SK-N-SH (cell line): ENCODE results near the gene FUT4. TPM values are rescaled to one million over a fixed set of nuclear protein-coding genes. Genes with fewer than 3 reads are reported as not detected.

Experiments
- CTCF ChIA-PET: fragments of 300-600, 350-600 bp; formaldehyde crosslinking; extraction: SDS; loops from one replicate; lab custom pipeline; 2021; lab: Yijun Ruan, JAX
- POLR2A ChIA-PET: fragments of 350-600 bp; sonication (Branson Sonifier 250); formaldehyde crosslinking; extraction: SDS; loops from one replicate; lab custom pipeline; 2020; ENCODE audit warnings: antibody characterized with exemption, inconsistent platforms; lab: Yijun Ruan, JAX
- DNase-seq: peaks from one replicate; pipeline ENCODE4 v3.0.0; 2012
- H2AFZ ChIP-seq: fragments of 200-600 bp; sonication (generic); 2 replicates; pipeline ENCODE4 v1.8.1; 2016; ENCODE audit warnings: antibody characterized with exemption, mild to moderate bottlenecking, low read depth
- H3F3A ChIP-seq: fragments of 200-600 bp; sonication (generic); replicated peaks from 2 replicates; pipeline ENCODE3; 2016; ENCODE audit warnings: antibody characterized with exemption, mild to moderate bottlenecking; ENCODE audit not compliant: insufficient read depth
- H3K27ac ChIP-seq, 2 experiments: fragments of 200-500 bp in 1 of 2; fragments of 200-600 bp in 1 of 2; sonication (Bioruptor generic) in 1 of 2; sonication (generic), shearing (Covaris generic) in 1 of 2; 2 replicates each; pipeline versions ENCODE4 v1.5.1 to v1.6.1; 2014 to 2016; ENCODE audit warnings: low read depth in 2 of 2, inconsistent platforms in 1 of 2, low read length in 1 of 2, mild to moderate bottlenecking in 1 of 2, mixed read lengths in 1 of 2
- H3K27me3 ChIP-seq: fragments of 200-600 bp; sonication (generic), shearing (Covaris generic); 2 replicates; pipeline ENCODE4 v1.6.1; 2016; ENCODE audit warnings: mixed run types; ENCODE audit not compliant: insufficient read depth
- H3K36me3 ChIP-seq, 2 experiments: fragments of 200-500 bp in 1 of 2; fragments of 200-600 bp in 1 of 2; sonication (Bioruptor generic) in 1 of 2; sonication (generic) in 1 of 2; replicated peaks in 1 of 2; 2 replicates each; pipeline versions ENCODE3 to v1.5.1; 2014 to 2016; ENCODE audit warnings: low read length in 1 of 2, mild to moderate bottlenecking in 1 of 2; ENCODE audit not compliant: insufficient read depth in 2 of 2, control insufficient read depth in 1 of 2
- H3K4me1 ChIP-seq, 2 experiments: fragments of 200-500 bp in 1 of 2; fragments of 200-600 bp in 1 of 2; sonication (Bioruptor generic) in 1 of 2; sonication (generic), shearing (Covaris generic) in 1 of 2; 2 replicates each; pipeline versions ENCODE4 v1.5.1 to v1.6.1; 2014 to 2016; ENCODE audit warnings: low read depth in 1 of 2, low read length in 1 of 2, mixed run types in 1 of 2; ENCODE audit not compliant: insufficient read depth in 2 of 2, control insufficient read depth in 1 of 2
- H3K4me2 ChIP-seq: fragments of 200-600 bp; sonication (generic), shearing (Covaris generic); 2 replicates; pipeline ENCODE4 v1.6.1; 2017; ENCODE audit warnings: mixed run types
- H3K4me3 ChIP-seq, 2 experiments: fragments of 200-500 bp in 1 of 2; fragments of 200-600 bp in 1 of 2; sonication (Bioruptor generic) in 1 of 2; sonication (generic), shearing (Covaris generic) in 1 of 2; 2 replicates each; pipeline versions ENCODE4 v1.5.1 to v1.8.1; 2014 to 2016; ENCODE audit warnings: low read depth in 2 of 2, inconsistent platforms in 1 of 2, low read length in 1 of 2, mild to moderate bottlenecking in 1 of 2, mixed read lengths in 1 of 2, moderate library complexity in 1 of 2
- H3K79me2 ChIP-seq: fragments of 200-600 bp; sonication (generic); 2 replicates; pipeline ENCODE4 v1.8.1; 2017; ENCODE audit warnings: mild to moderate bottlenecking; ENCODE audit not compliant: insufficient read depth
- H3K9ac ChIP-seq: fragments of 200-600 bp; sonication (generic); 2 replicates; pipeline ENCODE4 v1.6.1; 2017; ENCODE audit warnings: mixed run types
- H3K9me2 ChIP-seq: fragments of 200-600 bp; sonication (generic); 2 replicates; pipeline ENCODE4 v1.6.1; 2017; ENCODE audit warnings: mixed run types
- H3K9me3 ChIP-seq: fragments of 200-600 bp; sonication (generic); 2 replicates; pipeline ENCODE4 v1.6.1; 2017; ENCODE audit warnings: mixed run types, mild to moderate bottlenecking, moderate library complexity
- H4K20me1 ChIP-seq: fragments of 200-600 bp; sonication (generic); 2 replicates; pipeline ENCODE4 v1.6.1; 2017; ENCODE audit warnings: mild to moderate bottlenecking, mixed run types; ENCODE audit not compliant: insufficient read depth
- EZH2phosphoT487 ChIP-seq: fragments of 200-600 bp; sonication (generic); IDR thresholded peaks from 2 replicates; pipeline ENCODE4 v1.6.1; 2017; ENCODE audit warnings: low read depth, mixed run types, mild to moderate bottlenecking, antibody characterized with exemption, moderate library complexity, borderline replicate concordance
- GABPA ChIP-seq: IDR thresholded peaks from 2 replicates; pipeline ENCODE4 v1.4.0; 2012; ENCODE audit warnings: low read depth, mild to moderate bottlenecking
- NFIC ChIP-seq: IDR thresholded peaks from 2 replicates; pipeline ENCODE4 v1.4.0; 2012; ENCODE audit warnings: borderline replicate concordance
- PBX3 ChIP-seq: IDR thresholded peaks from 2 replicates; pipeline ENCODE4; 2012
- POLR2AphosphoS5 ChIP-seq: IDR thresholded peaks from 2 replicates; pipeline ENCODE4 v1.6.1; 2012; ENCODE audit warnings: low read depth, low read length
- RCOR1 ChIP-seq: fragments of 150-350 bp; IDR thresholded peaks from 2 replicates; pipeline ENCODE4 v1.6.1; 2017; ENCODE audit warnings: antibody characterized with exemption, low read length
- RFX5 ChIP-seq: IDR thresholded peaks from 2 replicates; pipeline ENCODE4 v1.6.1; 2012; ENCODE audit warnings: mild to moderate bottlenecking, improper control_type of control experiment, low read length
- RXRA ChIP-seq: IDR thresholded peaks from 2 replicates; pipeline ENCODE4 v1.4.0; 2012; ENCODE audit warnings: low read depth, mild to moderate bottlenecking, borderline replicate concordance
- TAF1 ChIP-seq: IDR thresholded peaks from 2 replicates; pipeline ENCODE4 v1.6.1; 2012; ENCODE audit warnings: low read depth, mild to moderate bottlenecking, low read length, moderate library complexity, borderline replicate concordance
- TCF12 ChIP-seq: IDR thresholded peaks from 2 replicates; pipeline ENCODE4 v1.4.0; 2012
- USF1 ChIP-seq: IDR thresholded peaks from 2 replicates; pipeline ENCODE4 v1.4.0; 2012; ENCODE audit warnings: low read depth, borderline replicate concordance
- WGBS: methylation state at CpG from one replicate; pipeline ENCODE4 v1.1.6; 2017; ENCODE audit warnings: low lambda C conversion rate; 5-methylcytosine and 5-hydroxymethylcytosine counted together
- polyA plus RNA-seq, 3 experiments: library from polyadenylated mRNA; depleted of rRNA; stranded (reverse); fragments of >200 nt; gene quantifications; 2 replicates each; pipeline ENCODE4 v1.2.3, GENCODE V29; 2012

FUT4 gene
- polyA plus RNA-seq, 1 of the 3 experiments (the other 2 are of a cell fraction): 1.9 TPM

DNA sequence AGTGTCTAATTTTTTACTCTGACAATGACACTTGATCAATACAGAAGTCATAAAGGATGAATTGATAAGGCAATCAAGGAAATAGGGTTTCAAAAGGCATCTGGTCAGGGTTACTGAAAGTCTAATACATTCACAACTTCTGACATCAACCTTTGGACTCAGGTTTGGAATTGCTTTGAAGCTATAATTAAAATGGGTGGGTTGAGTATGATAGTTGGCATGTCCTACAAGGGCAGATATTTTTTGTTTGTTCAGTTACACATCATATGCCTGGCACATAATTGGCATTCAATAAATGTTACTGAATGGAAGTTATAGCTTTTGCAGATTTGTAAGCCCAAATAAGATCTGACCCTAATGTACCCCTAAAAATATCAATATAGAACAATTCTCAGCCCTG, 7.3 kb upstream of the FUT4 start:
- CTCF ChIA-PET: interaction anchor here (1.5 to 2.7 kb wide), 2 partner anchors 11 to 17 kb away, joined by 3 to 8 read pairs; no protein-coding TSS in a partner anchor

GRCh38 chr11:94537031-94537600, 6.6 kb upstream of the FUT4 start:
- H3K36me3 ChIP-seq: no peaks in the 10 kb centered on the region
- H3K9ac ChIP-seq: no peak overlapping the region
- H3K79me2 ChIP-seq: no peaks in the 10 kb centered on the region
- TF ChIP-seq RCOR1: no peak
- no peak for TF ChIP-seq GABPA
- no peak for TF ChIP-seq EZH2phosphoT487
- TF ChIP-seq TCF12: no peak
- TF ChIP-seq RXRA: no peak
- TF ChIP-seq USF1: no peak
- no peak for TF ChIP-seq TAF1
- TF ChIP-seq POLR2AphosphoS5: no peak
- no peak for TF ChIP-seq NFIC
- TF ChIP-seq, all 33 proteins: peak for 0
- Histone ChIP-seq H3K9me3 (no peaks in the 10 kb centered on the region), H3K4me1 (no peaks in the 10 kb centered on the region), H3K27me3 (no peaks in the 10 kb centered on the region), H3F3A (no peaks in the 10 kb centered on the region), H2AFZ (no peak overlapping the region), H3K4me3 (no peak overlapping the region), H4K20me1 (no peaks in the 10 kb centered on the region), H3K4me2 (no peak overlapping the region), H3K9me2 (no peaks in the 10 kb centered on the region), H3K27ac (no peak overlapping the region)
- no peak for DNase-seq
- ChIA-PET CTCF (interaction anchor here (1.5 to 2.7 kb wide), 2 partner anchors 11 to 17 kb away, joined by 3 to 8 read pairs; no protein-coding TSS in a partner anchor), POLR2A (no interaction called here)
- WGBS: 44% methylated on average over 3 of the region's 3 CpGs

More for the DNA sequence above, 7.3 kb upstream of the FUT4 start:
- H3K4me1 ChIP-seq: no peaks in the 10 kb centered on the region
- H3K4me3 ChIP-seq: no peak overlapping the region
- H3F3A ChIP-seq: no peaks in the 10 kb centered on the region
- no peak overlapping the region for H3K27ac ChIP-seq
- no peak overlapping the region for H3K4me2 ChIP-seq
- TF ChIP-seq RFX5 (no peak), RCOR1 (no peak), TCF12 (no peak), PBX3 (no peak), POLR2AphosphoS5 (no peak)
- no peaks in the 10 kb centered on the region for H3K9me2 ChIP-seq
- no peaks in the 10 kb centered on the region for H3K27me3 ChIP-seq
- no peaks in the 10 kb centered on the region for H4K20me1 ChIP-seq
- no peak overlapping the region for H2AFZ ChIP-seq
- no peaks in the 10 kb centered on the region for H3K79me2 ChIP-seq
- no peak overlapping the region for H3K9ac ChIP-seq
- POLR2A ChIA-PET: no interaction called here
- H3K36me3 ChIP-seq: no peaks in the 10 kb centered on the region
- DNase-seq: no peak
- no peaks in the 10 kb centered on the region for H3K9me3 ChIP-seq
